Prostate gland (tissue), 2 donors: ENCODE results near the gene LHFPL5. TPM values are rescaled to one million over a fixed set of nuclear protein-coding genes. Genes with fewer than 3 reads are reported as not detected.

Experiments used
- DNase-seq: peaks from one replicate; pipeline ENCODE4 v3.0.0-alpha.2; 2019; ENCODE audit warnings: low spot score
- H3K27ac ChIP-seq, 2 donors: fragments of 200-600 bp; sonication (generic); 2 replicates each; pipeline ENCODE4 v1.5.1; 2017 to 2019
- H3K27me3 ChIP-seq: fragments of 200-600 bp; sonication (generic); replicated peaks from 2 replicates; pipeline ENCODE4 v1.5.1; 2019; ENCODE audit not compliant: insufficient read depth
- H3K36me3 ChIP-seq, 2 donors: fragments of 200-600 bp; sonication (generic); 1 replicate in 1 of 2; 2 replicates in 1 of 2; pipeline versions ENCODE4 v1.5.1 to v1.8.1; 2017 to 2019
- H3K4me1 ChIP-seq: fragments of 200-600 bp; sonication (generic); replicated peaks from 2 replicates; pipeline ENCODE4 v1.5.1; 2019
- H3K4me3 ChIP-seq, 2 donors: fragments of 200-600 bp; sonication (generic); 2 replicates each; pipeline ENCODE4 v1.5.1; 2017 to 2019
- H3K9me3 ChIP-seq: fragments of 200-600 bp; sonication (generic); 2 replicates; pipeline ENCODE4 v1.5.1; 2017
- POLR2A ChIP-seq: fragments of 450-650 bp; IDR thresholded peaks from one replicate; pipeline ENCODE4 v1.6.1; 2016; ENCODE audit warnings: antibody characterized with exemption, mild to moderate bottlenecking
- POLR2AphosphoS5 ChIP-seq: sonication (generic); formaldehyde crosslinking; IDR thresholded peaks from one replicate; pipeline ENCODE4 v1.6.1; 2017; ENCODE audit warnings: antibody characterized with exemption
- WGBS: methylation state at CpG from one replicate; pipeline ENCODE4 v1.1.5; 2018; 5-methylcytosine and 5-hydroxymethylcytosine counted together
- intact Hi-C: fragments of 100-400 bp; cut with DNase I; formaldehyde crosslinking; loops from one replicate; pipeline ENCODE4 v1.14.2; 2022
- total RNA-seq, 2 donors: library from RNA; depleted of rRNA; stranded (reverse); fragments of >200 nt; gene quantifications; one replicate each; pipeline ENCODE4 v1.1.0, GENCODE V29; 2016
- TF ChIP-seq, protein P1 (sequence below), 4 experiments: fragments of 200-600 bp in 2 of 4; fragments of 450-650 bp in 2 of 4; sonication (generic) in 2 of 4; IDR thresholded peaks; 1 replicate in 3 of 4; 2 replicates in 1 of 4; pipeline ENCODE4 v1.5.1; 2016 to 2019; ENCODE audit warnings: antibody characterized with exemption in 4 of 4, mild to moderate bottlenecking in 2 of 4, moderate library complexity in 2 of 4

LHFPL5 gene
- total RNA-seq, 2 donors from 2014 or later, result not detected

DNA sequence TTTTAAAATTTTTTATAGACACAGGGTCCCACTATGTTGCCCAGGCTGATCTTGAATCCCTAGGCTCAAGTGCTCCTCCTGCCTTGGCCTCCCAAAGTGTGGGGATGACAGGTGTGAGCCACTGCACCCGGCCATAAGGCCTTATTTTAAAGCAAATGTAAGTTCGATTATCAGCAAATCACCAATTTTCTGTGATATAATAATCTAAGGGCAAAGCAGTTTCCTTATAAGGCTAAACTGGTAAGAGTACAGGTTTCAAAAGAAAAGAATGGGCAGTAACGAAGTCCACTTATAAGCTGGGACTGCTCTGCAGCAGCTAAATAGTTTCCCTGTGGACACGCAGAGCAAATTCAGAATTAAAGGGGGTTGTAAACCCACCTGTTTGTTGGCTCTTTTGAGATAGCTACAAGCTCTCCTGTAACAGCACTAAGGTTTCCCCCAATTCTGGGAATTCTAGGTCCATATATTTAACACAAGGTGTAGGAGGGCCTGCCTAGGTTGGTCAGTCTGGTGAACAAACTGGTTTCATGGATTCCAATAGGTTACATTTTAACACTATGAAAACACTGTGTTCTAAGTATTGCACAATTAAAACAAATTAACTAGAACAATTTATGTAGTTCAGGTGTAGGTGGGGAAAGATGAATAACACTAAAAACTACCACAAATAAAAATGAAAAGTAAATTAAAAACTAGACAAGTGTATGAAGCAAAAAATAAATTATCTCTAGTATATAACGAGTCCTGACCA, 26.3 kb downstream of the LHFPL5 start:
- Histone ChIP-seq H3K9me3 (no peaks in the 10 kb centered on the region), H3K4me1 (no peaks in the 10 kb centered on the region), H3K36me3 (no peaks in the 10 kb centered on the region), H3K27me3 (no peaks in the 10 kb centered on the region), H3K27ac (no peak overlapping the region), H3K4me3 (no peak overlapping the region)
- no peak for DNase-seq
- TF ChIP-seq, protein P1, sequence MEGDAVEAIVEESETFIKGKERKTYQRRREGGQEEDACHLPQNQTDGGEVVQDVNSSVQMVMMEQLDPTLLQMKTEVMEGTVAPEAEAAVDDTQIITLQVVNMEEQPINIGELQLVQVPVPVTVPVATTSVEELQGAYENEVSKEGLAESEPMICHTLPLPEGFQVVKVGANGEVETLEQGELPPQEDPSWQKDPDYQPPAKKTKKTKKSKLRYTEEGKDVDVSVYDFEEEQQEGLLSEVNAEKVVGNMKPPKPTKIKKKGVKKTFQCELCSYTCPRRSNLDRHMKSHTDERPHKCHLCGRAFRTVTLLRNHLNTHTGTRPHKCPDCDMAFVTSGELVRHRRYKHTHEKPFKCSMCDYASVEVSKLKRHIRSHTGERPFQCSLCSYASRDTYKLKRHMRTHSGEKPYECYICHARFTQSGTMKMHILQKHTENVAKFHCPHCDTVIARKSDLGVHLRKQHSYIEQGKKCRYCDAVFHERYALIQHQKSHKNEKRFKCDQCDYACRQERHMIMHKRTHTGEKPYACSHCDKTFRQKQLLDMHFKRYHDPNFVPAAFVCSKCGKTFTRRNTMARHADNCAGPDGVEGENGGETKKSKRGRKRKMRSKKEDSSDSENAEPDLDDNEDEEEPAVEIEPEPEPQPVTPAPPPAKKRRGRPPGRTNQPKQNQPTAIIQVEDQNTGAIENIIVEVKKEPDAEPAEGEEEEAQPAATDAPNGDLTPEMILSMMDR (IDR thresholded peaks at IDR 0.05), result no peak
- TF ChIP-seq POLR2AphosphoS5 (no peak), POLR2A (no peak)
- 84% methylated on average over 5 of the region's 5 CpGs for WGBS
- intact Hi-C loops, result no loop called here

GRCh38 chr6:35833536-35833935, 28.4 kb downstream of the LHFPL5 start:
- Histone ChIP-seq H3K4me1 (no peaks in the 10 kb centered on the region), H3K27me3 (no peaks in the 10 kb centered on the region), H3K36me3 (no peaks in the 10 kb centered on the region), H3K27ac (no peak overlapping the region), H3K4me3 (no peak overlapping the region), H3K9me3 (no peaks in the 10 kb centered on the region)
- TF ChIP-seq POLR2A (no peak), POLR2AphosphoS5 (no peak)
- TF ChIP-seq, protein P1 (IDR thresholded peaks at IDR 0.05), result no peak
- 89% methylated on average over 7 of the region's 7 CpGs for WGBS
- DNase-seq, result no peak
- intact Hi-C loops, result no loop called here

DNA sequence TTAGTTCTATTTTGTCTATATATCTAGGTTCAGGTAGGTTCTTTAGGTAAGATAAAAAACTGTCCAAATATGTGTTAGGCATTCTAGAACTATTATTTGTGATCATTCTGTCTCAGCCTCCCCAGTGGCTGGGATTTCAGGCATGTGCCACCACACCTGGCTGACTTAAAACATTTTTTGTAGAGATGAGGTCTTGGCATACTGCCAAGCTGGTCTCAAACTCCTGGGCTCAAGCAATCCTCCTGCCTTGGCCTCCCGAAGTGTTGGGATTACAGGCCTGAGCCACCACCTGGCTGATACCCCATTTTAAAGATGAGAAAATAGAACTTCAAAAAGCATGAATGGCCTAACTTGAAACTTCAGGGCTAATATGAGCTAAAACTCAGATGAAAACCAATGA, 33.9 kb downstream of the LHFPL5 start:
- H3K9me3 ChIP-seq, result no peaks in the 10 kb centered on the region
- 100% methylated on average over 1 of the region's 1 CpG for WGBS
- intact Hi-C loops, result no loop called here
- H3K4me3 ChIP-seq, result no peak overlapping the region
- H3K27ac ChIP-seq, result no peak overlapping the region
- DNase-seq, result no peak
- no peaks in the 10 kb centered on the region for H3K4me1 ChIP-seq
- TF ChIP-seq POLR2A, result no peak
- TF ChIP-seq POLR2AphosphoS5, result no peak
- TF ChIP-seq, protein P1 (IDR thresholded peaks at IDR 0.05), result no peak
- H3K36me3 ChIP-seq, result no peaks in the 10 kb centered on the region
- H3K27me3 ChIP-seq, result no peaks in the 10 kb centered on the region

GRCh38 chr6:35842381-35842780, 37.2 kb downstream of the LHFPL5 start:
- no peaks in the 10 kb centered on the region for H3K27me3 ChIP-seq
- H3K9me3 ChIP-seq, result no peaks in the 10 kb centered on the region
- intact Hi-C loops, result no loop called here
- no peak for DNase-seq
- TF ChIP-seq POLR2AphosphoS5, result no peak
- no peak for TF ChIP-seq POLR2A
- TF ChIP-seq, protein P1 (IDR thresholded peaks at IDR 0.05), result no peak
- H3K4me3 ChIP-seq, result no peak overlapping the region
- 79% methylated on average over 3 of the region's 3 CpGs for WGBS
- H3K36me3 ChIP-seq, result no peaks in the 10 kb centered on the region
- H3K4me1 ChIP-seq, result no peaks in the 10 kb centered on the region
- H3K27ac ChIP-seq, result no peak overlapping the region

GRCh38 chr6:35844290-35844689, 39.1 kb downstream of the LHFPL5 start:
- intact Hi-C loops, result no loop called here
- Histone ChIP-seq H3K4me1 (no peaks in the 10 kb centered on the region), H3K36me3 (no peaks in the 10 kb centered on the region), H3K9me3 (no peaks in the 10 kb centered on the region), H3K27me3 (no peaks in the 10 kb centered on the region), H3K4me3 (no peak overlapping the region), H3K27ac (no peak overlapping the region)
- DNase-seq, result no peak
- no peak for TF ChIP-seq POLR2A
- TF ChIP-seq, protein P1 (IDR thresholded peaks at IDR 0.05), result no peak
- 95% methylated on average over 3 of the region's 3 CpGs for WGBS
